Germinal center (tissue), 1 donor: ENCODE measurements around the gene RTL3.

Experiments
- DNase-seq: peaks from one replicate; pipeline ENCODE4 v3.0.0; 2012; ENCODE audit warnings: mixed read lengths, low spot score

Gene RTL3

DNA sequence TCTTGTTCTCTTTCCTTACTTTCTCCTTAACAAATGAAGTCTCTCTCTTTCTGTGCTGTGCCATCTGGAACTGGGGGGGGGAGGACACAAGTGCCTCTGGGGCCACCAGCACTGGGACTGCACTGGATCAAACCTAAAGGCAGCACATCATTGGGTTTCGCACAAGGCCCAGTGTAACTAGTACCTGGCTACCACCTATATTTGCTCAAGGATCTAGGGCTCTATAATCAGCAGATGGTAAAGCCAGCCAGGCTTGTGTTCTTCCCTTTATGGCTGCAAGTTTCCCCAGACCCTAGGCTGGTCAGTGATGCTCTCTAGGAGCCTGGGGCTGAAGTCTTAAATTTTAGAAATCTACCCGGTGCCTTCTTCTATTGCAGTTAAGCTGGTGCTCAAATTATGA is 40.1 kb downstream of the RTL3 start:
- no peak for DNase-seq

DNA sequence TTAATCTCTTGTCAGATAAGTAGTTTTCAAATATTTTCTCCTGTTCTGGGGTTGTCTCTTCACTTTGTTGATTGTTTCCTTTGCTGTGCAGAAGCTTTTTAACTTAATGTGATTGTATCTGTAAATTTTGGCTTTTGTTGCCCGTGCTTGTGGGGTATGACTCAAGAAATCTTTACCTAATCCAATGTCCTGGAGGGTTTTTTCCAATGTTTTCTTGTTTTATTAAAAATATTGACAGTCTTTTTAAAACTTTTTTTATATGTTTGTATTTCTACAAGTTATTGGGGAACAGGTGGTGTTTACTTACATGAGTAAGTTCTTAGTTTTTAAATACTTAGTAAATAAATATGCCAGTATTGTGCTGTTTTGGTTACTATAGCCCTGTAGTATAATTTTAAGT is 44.9 kb downstream of the RTL3 start:
- no peak for DNase-seq
